Lower lobe of right lung (tissue), 2 donors: ENCODE results near the gene GGT7. TPM values are rescaled to one million over a fixed set of nuclear protein-coding genes. Genes with fewer than 3 reads are reported as not detected.
"Not testable (repeated sequence)": the region's sequence is repeated elsewhere in the genome, so short reads cannot be mapped to it uniquely, and the experiment has no call there.

ENCODE experiments used
- ATAC-seq, 2 donors: fragments of 200-7000 bp; cut with Tn5 transposase; one replicate each; pipeline ENCODE4 v1.9.1; 2020 to 2022; ENCODE audit warnings: mild to moderate bottlenecking in 2 of 2, moderate library complexity in 2 of 2
- DNase-seq: peaks from one replicate; pipeline ENCODE4 v3.0.0-alpha.2; 2020
- H3K27ac ChIP-seq: fragments of 200-600 bp; one replicate; pipeline ENCODE4 v1.8.0; 2022
- H3K27me3 ChIP-seq: fragments of 200-600 bp; one replicate; pipeline ENCODE4 v1.8.0; 2022; ENCODE audit warnings: low read depth
- H3K36me3 ChIP-seq: fragments of 200-600 bp; one replicate; pipeline ENCODE4 v1.8.0; 2022; ENCODE audit warnings: mild to moderate bottlenecking
- H3K4me1 ChIP-seq: fragments of 200-600 bp; one replicate; pipeline ENCODE4 v1.8.0; 2022
- H3K4me3 ChIP-seq: fragments of 200-600 bp; one replicate; pipeline ENCODE4 v1.8.0; 2022; ENCODE audit warnings: mild to moderate bottlenecking
- H3K9me3 ChIP-seq: fragments of 200-600 bp; one replicate; pipeline ENCODE4 v1.8.0; 2022
- CTCF ChIP-seq: fragments of 200-600 bp; IDR thresholded peaks from one replicate; pipeline ENCODE4 v1.8.0; 2022; ENCODE audit warnings: antibody characterized with exemption, mild to moderate bottlenecking
- intact Hi-C: fragments of 100-400 bp; cut with DNase I; formaldehyde crosslinking; loops from one replicate; pipeline ENCODE4 v1.11.0; 2022
- total RNA-seq: library from RNA; stranded (reverse); fragmentation: NEBNext Ultra II Directional; extraction: Animal tissue kit (Norgen Biotek cat#: 25700); gene quantifications from one replicate; pipeline ENCODE4 v1.2.1, GENCODE V29; 2021
- donor health status: DM: no; HTN: yes; CAD: no; lungs with severe emphysema.

GGT7 gene
- total RNA-seq, 1 donor from 2014 or later: 24.0 TPM

DNA sequence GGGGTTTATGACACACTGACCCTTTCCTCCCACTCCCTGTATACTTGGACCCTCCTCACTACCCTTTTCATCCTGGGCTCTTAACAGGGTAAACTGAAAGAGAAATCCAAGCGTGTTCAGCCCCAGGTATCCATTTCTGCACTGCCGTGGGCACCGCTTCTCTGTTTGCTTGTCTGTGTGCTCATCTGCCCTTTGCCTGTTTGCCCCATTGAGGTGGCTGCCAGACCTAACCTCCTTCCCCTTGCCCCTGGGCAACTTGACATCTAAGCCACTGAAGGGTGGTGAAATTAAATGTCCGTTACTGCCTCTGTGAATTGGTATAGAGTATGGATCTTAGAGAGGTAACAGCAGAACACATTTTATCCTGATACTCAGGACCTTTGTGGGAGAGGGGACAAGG is 42.5 kb upstream of the GGT7 start:
- no peaks in the 10 kb centered on the region for H3K4me1 ChIP-seq
- no peaks in the 10 kb centered on the region for H3K27me3 ChIP-seq
- no peak overlapping the region for H3K4me3 ChIP-seq
- peaks cover 42% of the 10 kb centered on the region for H3K36me3 ChIP-seq
- ATAC-seq: no peak
- DNase-seq: no peak
- no peaks in the 10 kb centered on the region for H3K9me3 ChIP-seq
- no peak overlapping the region for H3K27ac ChIP-seq
- no peak for TF ChIP-seq CTCF
- intact Hi-C loops: no loop called here

- peaks cover 37% of the 10 kb centered on the region for H3K4me1 ChIP-seq
- H3K4me3 ChIP-seq: no peak overlapping the region
- DNase-seq (no peak), ATAC-seq (peak; percentile 71 to 86)
- peak overlapping the region; percentile 27 for H3K27ac ChIP-seq
- H3K27me3 ChIP-seq: no peaks in the 10 kb centered on the region
- intact Hi-C loops: no loop called here
- H3K9me3 ChIP-seq: no peaks in the 10 kb centered on the region
- H3K36me3 ChIP-seq: peaks cover 7% of the 10 kb centered on the region
- TF ChIP-seq CTCF: no peak
These were observed 35.2 kb upstream of the GGT7 start for GRCh38 chr20:34907616-34908469.

DNA sequence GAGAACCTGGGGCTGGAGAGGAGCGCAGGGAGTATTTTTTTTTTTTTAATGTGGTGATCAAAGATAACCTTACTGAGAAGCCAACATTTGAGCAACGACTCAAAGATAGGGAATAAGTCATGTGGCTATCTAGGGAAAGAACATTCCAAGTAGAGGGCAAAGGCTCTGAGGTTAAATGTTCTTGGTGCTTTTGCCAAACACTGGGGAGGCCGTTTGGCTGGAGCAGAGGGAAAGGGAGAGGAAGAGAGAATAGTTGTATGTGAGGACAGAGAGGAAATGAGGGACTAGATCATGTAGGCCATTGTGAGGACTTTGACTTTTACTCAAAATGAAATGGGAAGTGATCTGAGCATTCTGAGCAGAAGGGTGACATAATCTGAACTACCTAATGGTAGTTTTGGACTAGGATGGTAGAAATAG is 31.6 kb upstream of the GGT7 start:
- TF ChIP-seq CTCF: no peak
- Histone ChIP-seq H3K27me3 (no peaks in the 10 kb centered on the region), H3K9me3 (no peaks in the 10 kb centered on the region), H3K4me3 (no peak overlapping the region), H3K4me1 (peaks cover 37% of the 10 kb centered on the region), H3K27ac (no peak overlapping the region), H3K36me3 (peaks cover 9% of the 10 kb centered on the region)
- ATAC-seq (peak in 1 of 2 donors; percentile 20), DNase-seq (no peak)
- intact Hi-C loops: no loop called here

GRCh38 chr20:34898731-34899130 is 26.1 kb upstream of the GGT7 start:
- Histone ChIP-seq H3K36me3 (peaks cover 11% of the 10 kb centered on the region), H3K4me1 (peaks cover 24% of the 10 kb centered on the region)
- H3K27me3 ChIP-seq, ATAC-seq, H3K9me3 ChIP-seq, intact Hi-C loops, H3K27ac ChIP-seq, H3K4me3 ChIP-seq, DNase-seq: not testable (repeated sequence)

- H3K4me3 ChIP-seq, intact Hi-C loops, H3K27ac ChIP-seq, DNase-seq, H3K27me3 ChIP-seq, H3K9me3 ChIP-seq, ATAC-seq: not testable (repeated sequence)
- Histone ChIP-seq H3K36me3 (peaks cover 11% of the 10 kb centered on the region), H3K4me1 (peaks cover 23% of the 10 kb centered on the region)
These were observed 25.5 kb upstream of the GGT7 start for GRCh38 chr20:34898129-34898528.

- Histone ChIP-seq H3K27ac (no peak overlapping the region), H3K4me1 (peaks cover 33% of the 10 kb centered on the region), H3K4me3 (no peak overlapping the region), H3K27me3 (no peaks in the 10 kb centered on the region), H3K36me3 (peaks cover 8% of the 10 kb centered on the region), H3K9me3 (no peaks in the 10 kb centered on the region)
- TF ChIP-seq CTCF: no peak
- DNase-seq (no peak), ATAC-seq (peak; percentile 70 to 73)
- intact Hi-C loops: no loop called here
These were observed 23.5 kb upstream of the GGT7 start for GRCh38 chr20:34896086-34896621.
